ENCODE measurements around the gene KLF17.

Gene KLF17

GRCh38 chr1:44118682-44119081, at the start of gene KLF17:
TSS of gene KLF17 (plus strand) at chr1:44118821. CDS start at chr1:44118908, 87 bp downstream.
- no peak for DNase-seq

GRCh38 chr1:44071461-44071860, 47.2 kb upstream of the KLF17 start:
- no peak for DNase-seq

- no peak for DNase-seq
Measured at GRCh38 chr1:44072204-44072603, 46.4 kb upstream of the KLF17 start.

- no peak for DNase-seq
Measured at GRCh38 chr1:44072821-44073220, 45.8 kb upstream of the KLF17 start.

- no peak for DNase-seq
Measured at GRCh38 chr1:44073528-44073927, 45.1 kb upstream of the KLF17 start.

GRCh38 chr1:44074415-44074814, 44.2 kb upstream of the KLF17 start:
- no peak for DNase-seq

GRCh38 chr1:44076066-44076465, 42.6 kb upstream of the KLF17 start:
- DNase-seq = no peak

GRCh38 chr1:44077421-44077820, 41.2 kb upstream of the KLF17 start:
- no peak for DNase-seq

- DNase-seq = no peak
Measured at GRCh38 chr1:44078104-44078503, 40.5 kb upstream of the KLF17 start.

- DNase-seq = no peak
Measured at GRCh38 chr1:44079566-44079965, 39.1 kb upstream of the KLF17 start.

GRCh38 chr1:44084998-44085675, 33.5 kb upstream of the KLF17 start:
- DNase-seq = peak; percentile 29 to 59

GRCh38 chr1:44086692-44087474, 31.7 kb upstream of the KLF17 start:
- DNase-seq = no peak

GRCh38 chr1:44089371-44090048, 29.1 kb upstream of the KLF17 start:
- no peak for DNase-seq

GRCh38 chr1:44090429-44091252, 28.0 kb upstream of the KLF17 start:
- no peak for DNase-seq

- DNase-seq = no peak
Measured at GRCh38 chr1:44094047-44094446, 24.6 kb upstream of the KLF17 start.

GRCh38 chr1:44100183-44100868, 18.3 kb upstream of the KLF17 start:
- DNase-seq = no peak

GRCh38 chr1:44101328-44101727, 17.3 kb upstream of the KLF17 start:
- DNase-seq = no peak

- no peak for DNase-seq
Measured at GRCh38 chr1:44103270-44104131, 15.1 kb upstream of the KLF17 start.

GRCh38 chr1:44105810-44106209, 12.8 kb upstream of the KLF17 start:
- no peak for DNase-seq

GRCh38 chr1:44108241-44108640, 10.4 kb upstream of the KLF17 start:
- DNase-seq = no peak

- no peak for DNase-seq
Measured at GRCh38 chr1:44108971-44109370, 9.7 kb upstream of the KLF17 start.
